NB4 (cell line): Measurements from ENCODE around the gene SYP.

Experiments used
- MYC ChIP-seq: IDR thresholded peaks from 2 replicates; pipeline ENCODE4 v1.6.1; 2011; ENCODE audit warnings: low read depth, low read length
- POLR2A ChIP-seq: IDR thresholded peaks from 2 replicates; pipeline ENCODE4 v1.6.1; 2011; ENCODE audit warnings: mild to moderate bottlenecking; ENCODE audit not compliant: insufficient read length; ENCODE audit errors: extremely low read depth
- TF ChIP-seq, protein P1 (sequence below): IDR thresholded peaks from one replicate; pipeline ENCODE4 v1.5.1; 2012; ENCODE audit warnings: low read depth, low read length

GRCh38 chrX:49167740-49168108 is 32.3 kb downstream of the SYP start:
- TF ChIP-seq POLR2A (no peak), MYC (no peak)
- TF ChIP-seq, protein P1, sequence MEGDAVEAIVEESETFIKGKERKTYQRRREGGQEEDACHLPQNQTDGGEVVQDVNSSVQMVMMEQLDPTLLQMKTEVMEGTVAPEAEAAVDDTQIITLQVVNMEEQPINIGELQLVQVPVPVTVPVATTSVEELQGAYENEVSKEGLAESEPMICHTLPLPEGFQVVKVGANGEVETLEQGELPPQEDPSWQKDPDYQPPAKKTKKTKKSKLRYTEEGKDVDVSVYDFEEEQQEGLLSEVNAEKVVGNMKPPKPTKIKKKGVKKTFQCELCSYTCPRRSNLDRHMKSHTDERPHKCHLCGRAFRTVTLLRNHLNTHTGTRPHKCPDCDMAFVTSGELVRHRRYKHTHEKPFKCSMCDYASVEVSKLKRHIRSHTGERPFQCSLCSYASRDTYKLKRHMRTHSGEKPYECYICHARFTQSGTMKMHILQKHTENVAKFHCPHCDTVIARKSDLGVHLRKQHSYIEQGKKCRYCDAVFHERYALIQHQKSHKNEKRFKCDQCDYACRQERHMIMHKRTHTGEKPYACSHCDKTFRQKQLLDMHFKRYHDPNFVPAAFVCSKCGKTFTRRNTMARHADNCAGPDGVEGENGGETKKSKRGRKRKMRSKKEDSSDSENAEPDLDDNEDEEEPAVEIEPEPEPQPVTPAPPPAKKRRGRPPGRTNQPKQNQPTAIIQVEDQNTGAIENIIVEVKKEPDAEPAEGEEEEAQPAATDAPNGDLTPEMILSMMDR: no peak
